ENCODE results near the gene LRMDA.
A peak's percentile ranks its signal among the peaks of the same experiment; 100 is the strongest.

LRMDA gene

DNA sequence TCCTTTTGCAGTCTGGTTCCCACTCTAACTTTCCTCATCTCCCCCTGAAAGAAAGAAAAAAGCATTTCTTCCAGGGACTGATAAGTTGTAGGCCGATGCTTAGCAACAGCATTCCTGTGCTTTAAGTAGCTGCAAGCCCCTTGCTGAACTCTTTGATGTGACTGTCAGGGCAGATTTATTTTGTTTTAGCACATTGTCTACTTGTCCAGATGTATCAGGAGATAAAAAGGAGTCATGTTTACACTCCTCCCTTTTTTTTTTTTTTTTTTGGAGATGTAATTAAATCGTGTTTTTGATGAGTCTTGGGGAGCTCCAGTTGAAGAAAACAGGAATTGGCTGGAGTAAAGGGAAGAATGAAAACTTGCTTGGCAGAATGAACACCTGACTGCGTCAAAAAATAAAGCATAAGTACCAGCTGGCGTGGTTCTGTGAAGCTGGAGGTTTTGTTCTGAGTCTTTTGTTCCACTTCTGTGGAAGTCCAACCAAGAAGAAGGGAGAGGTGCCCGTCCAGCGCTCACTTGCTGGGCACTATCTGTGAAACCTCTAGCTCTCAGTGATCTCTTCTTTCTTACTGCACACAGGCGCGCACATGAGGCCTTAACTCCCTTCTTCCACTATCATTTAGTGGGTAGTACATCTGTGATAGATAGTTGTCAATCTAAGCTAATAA is 871.7 kb downstream of the LRMDA start:
- no peak for DNase-seq

DNA sequence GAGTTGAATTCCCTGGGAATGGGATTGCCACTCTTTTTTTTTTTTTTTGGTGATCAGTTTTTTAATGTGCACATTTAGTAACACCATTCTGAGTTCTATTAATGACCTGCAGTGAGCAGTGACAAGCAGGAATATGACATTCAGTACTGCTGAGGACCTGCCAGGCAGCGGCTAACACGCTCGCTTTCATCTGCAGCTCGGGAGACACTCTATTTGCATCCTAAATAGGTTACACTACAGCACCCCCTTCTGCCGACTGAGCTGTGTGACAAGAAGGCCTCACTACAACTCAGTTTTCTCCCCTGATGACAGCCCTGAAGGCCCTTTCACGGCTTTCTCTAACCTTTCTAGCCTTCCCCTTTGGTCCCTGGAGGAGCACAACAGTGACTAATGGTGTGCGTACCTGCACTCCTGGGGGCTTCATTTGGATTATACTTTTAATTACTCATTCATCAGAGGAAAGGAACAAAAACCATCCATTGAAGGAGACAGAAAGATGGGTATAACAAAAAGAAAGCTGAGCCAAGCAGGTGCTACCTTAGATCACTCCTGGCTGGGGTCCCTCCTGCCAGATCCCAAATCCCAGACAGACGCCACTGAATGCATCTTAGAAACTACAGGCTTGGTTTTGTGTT is 872.4 kb downstream of the LRMDA start:
- DNase-seq, result peak; percentile 9

- no peak for DNase-seq
These were observed 874.6 kb downstream of the LRMDA start for GRCh38 chr10:76305930-76306615.

- no peak for DNase-seq
These were observed 875.4 kb downstream of the LRMDA start for GRCh38 chr10:76306856-76307255.

DNA sequence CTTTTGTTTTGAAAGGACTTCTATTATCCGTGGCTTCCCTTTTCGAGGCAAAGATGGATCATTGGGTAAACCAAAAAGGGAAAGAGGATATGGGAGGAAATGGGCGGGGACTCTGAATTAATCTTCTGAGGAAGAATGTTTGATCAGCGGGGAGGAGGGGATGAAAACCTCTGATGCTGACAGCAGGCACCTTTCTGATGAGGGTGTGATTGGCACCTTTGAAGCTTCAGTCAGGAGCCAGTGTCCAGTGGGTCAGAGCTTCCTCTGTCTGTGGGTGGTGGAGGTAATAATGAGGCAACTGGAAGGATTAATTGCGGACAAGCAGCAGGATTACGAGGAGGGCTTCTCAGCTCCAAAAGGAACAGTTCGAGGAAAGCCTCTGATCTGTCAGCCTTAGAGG is 877.6 kb downstream of the LRMDA start:
- no peak for DNase-seq

DNA sequence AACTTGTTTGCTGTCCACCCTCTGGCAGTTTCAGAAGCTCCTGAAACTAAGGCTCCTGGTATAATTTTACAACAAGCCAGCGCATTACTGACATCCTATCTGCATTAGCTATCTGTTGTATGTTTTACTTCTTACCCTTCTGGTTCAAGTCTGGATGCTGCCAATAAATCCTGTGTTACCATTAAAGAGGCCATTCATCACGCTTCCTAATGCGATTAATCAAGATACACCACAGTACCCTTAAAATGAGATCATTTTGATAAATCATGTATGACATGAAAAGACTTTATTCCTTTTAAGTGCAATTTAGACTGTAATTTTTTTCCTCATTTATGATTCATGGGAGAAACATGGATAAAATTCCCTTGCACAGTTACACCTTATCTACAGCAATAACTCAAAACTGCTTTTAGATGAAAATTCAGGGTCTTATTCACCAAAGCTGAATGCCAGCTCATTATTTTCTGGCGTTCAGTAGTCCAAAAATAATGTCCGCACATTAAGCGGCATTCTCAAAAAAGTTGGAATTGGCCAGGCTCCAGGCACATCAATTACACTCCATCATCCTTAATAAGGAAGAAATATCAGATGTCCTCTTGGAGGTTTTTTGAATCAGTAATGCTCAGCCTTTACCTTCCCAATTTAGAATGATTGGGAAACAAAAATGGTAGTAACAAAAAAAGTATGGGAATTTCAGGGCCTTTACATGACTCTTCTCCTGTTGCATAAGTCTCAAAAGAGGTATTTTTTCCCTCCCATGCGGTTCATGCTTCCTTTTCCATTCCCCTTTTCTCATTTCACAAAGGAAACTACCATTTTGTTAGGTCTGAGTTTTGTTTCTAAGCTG is 878.5 kb downstream of the LRMDA start:
- no peak for DNase-seq

GRCh38 chr10:76310588-76311080 is 879.2 kb downstream of the LRMDA start:
- no peak for DNase-seq

DNA sequence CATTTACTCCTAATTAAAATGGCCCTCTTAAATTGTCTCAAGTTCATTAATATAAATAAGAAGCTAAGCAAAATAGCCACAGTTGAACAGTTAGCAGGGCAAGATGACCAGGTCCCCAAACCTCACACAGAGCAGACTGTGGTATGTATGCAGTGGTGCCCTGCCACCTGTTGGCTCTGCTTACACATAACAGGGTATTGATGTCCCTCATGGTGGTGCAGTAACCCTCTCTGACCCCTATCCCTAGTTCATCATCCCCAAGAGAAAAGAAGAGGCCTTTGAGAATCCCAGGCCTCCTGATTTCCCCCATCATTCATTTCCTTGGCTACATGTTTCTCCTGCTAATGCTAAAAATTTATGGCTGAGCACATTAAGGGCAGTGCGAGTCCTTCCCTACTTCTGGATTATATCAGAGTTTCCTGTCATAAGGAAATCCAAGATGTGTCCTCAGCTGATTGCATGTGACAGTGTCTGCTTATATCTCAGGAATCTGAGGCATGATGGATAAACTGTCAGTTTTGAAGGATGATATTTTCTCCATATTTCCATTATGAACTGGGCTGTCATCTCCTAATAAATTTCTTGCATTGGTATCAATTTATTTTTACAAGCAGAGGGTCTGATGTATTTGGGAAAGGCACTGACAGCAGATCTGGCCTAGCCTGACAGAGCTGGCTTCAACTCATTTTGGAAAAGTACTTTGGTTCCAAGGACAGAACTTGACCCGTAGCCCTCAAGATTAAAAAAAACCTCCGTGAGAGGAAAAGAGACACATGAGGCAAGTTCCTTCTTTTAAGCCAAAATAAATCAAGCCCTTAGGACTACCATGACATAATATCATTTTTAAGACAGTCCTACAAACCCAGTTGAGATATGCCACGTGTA is 880.6 kb downstream of the LRMDA start:
- DNase-seq, result no peak

DNA sequence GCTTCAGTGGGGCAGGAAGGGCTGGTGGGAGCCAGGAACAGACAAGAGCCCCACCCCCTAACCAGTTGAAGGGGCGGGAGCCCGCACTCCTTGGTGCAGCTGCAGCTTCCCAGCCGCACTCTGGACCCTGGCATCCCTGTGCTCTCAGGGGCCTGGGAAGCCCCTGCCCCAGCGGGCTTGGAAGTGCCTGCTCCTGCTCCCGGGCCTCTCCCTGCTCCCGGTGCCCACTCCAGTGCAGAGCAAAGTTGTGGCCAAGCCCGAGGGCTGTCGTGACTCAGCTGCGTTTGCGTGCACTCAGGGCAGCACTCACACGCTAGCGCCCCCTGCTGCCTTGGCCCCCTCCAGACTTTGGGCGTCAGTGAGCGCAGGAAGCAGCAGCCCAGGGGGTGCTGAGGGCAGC is 883.8 kb downstream of the LRMDA start:
- DNase-seq, result no peak

DNA sequence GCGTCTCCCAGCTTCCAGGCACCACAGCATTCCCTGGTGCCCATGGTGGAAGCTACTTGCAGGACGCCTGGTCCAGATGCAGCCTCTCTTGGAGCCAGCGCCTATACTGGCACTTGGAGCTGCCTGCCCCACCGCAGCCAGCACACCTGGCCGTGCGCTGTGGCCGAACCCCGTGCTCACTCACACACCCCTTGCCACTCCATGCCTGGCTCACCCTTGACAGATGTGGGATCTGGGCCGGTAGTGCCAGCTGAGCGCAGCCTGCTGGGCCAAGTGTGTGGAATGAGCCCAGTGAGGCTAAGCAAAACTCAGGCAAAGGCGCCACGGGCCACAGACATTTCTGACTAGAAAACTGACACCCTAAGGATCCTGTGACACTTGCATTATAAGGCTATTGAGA is 884.8 kb downstream of the LRMDA start:
- no peak for DNase-seq

GRCh38 chr10:76317078-76317477 is 885.7 kb downstream of the LRMDA start:
- no peak for DNase-seq

- no peak for DNase-seq
These were observed 886.8 kb downstream of the LRMDA start for GRCh38 chr10:76318211-76318610.

- no peak for DNase-seq
These were observed 888.2 kb downstream of the LRMDA start for GRCh38 chr10:76319661-76320060.

DNA sequence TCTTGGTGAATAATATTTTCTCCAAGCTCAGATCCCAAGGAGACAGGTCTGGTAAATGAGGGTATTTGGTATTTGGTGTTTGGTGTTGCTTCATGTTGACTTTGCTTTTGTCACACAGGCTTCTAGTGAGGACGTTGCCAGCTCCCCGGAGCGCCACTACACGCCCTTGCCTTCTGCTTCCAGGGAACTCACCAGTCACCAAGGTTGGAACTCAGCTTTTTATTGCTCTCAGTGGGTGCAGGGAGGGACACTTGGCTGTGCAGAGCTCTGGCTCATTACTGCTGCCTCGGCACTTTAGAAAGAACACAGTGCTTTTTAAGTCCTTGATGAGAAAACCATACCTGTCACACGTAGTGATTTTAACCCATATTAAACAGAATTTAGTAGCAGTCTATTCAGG is 892.9 kb downstream of the LRMDA start:
- DNase-seq, result no peak

GRCh38 chr10:76327441-76327840 is 896.0 kb downstream of the LRMDA start:
- DNase-seq, result no peak

DNA sequence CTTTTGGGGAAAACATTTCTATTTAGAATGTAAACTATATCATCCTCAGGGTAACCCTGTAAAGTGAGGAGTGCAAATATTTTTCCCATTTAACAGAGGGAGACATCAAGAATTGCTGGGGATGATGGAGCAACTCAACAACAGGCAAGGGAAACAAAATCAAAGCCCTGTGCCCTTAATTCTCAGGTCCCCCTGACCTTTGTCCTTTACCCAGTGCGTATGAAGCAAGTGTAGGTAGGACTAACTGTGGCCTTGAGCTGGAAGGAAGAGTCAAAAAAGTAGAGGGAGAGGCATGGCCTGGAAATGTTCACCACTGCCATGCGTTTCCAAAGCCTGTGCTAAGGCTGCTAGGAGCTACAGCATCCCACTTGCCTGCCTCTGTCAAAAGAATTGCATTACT is 896.9 kb downstream of the LRMDA start:
- no peak for DNase-seq

DNA sequence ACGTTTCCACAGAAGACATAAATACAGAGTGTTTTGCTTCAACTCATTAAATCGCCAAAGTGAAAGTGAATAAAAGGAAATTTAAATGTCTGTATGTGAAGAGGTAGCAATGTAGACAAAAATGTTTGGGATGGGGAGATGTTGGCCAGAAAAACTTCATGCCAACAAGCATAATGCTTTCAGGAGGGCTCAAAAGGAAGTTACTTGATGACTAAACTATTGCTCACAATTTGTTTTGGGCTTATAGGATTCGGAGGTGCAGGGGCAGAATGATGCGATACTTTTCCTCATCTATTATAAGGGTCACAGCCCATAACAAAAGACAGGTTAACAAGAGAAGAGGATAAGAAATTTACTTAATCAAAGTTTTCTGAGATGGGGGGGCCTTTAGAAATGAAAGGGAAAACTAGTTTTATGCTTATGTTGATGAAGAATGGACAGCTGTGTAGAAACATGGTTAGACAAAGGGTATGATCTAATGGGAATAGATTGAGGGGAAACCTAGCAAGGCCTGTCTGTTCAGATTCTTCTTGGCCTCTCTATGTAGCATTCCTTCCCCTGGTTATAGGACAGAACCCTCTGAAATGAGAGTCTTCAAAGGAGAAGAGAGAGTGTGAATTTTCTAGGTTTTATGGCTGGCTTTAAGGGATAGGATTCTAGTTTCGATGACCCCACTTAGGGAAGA is 898.6 kb downstream of the LRMDA start:
- no peak for DNase-seq

DNA sequence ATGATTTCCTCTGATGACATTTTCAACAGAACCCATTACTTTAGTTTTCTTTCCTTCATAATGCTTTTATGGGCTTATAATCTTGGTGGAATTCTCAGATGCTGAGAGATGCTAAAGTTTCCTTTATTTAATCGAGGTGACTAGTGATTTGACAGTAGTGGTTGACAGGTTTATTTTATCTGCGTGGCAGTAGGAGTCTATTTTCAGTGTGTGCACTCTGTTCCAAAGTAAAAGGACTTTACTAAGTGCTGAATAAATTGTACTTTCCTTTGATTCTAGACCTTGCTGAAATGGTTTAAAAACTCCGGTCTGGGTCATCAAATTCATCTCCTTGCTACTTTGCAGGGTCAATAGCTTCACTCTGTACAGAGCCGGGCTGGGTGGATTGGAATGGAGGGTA is 900.3 kb downstream of the LRMDA start:
- DNase-seq, result no peak

- DNase-seq, result no peak
These were observed 901.9 kb downstream of the LRMDA start for GRCh38 chr10:76333326-76333725.

DNA sequence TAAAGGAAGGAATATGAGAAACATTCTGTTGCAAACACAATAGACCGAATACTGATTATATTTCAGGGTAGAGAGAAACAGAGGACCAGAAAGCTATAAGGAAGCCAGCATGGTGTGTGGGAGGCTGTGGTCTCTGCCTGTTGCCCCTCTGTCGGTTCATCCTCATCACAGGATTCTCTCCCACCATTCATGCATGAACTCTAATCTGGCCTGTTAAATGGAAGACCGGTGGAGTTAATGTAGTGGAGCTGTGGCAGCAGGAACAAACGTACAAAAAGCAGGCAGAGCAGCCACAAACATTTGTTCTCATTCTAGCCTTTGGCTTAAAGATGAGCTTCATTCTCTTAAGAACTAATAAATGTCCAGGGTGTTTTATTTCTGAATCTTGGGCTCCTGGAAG is 902.4 kb downstream of the LRMDA start:
- no peak for DNase-seq

DNA sequence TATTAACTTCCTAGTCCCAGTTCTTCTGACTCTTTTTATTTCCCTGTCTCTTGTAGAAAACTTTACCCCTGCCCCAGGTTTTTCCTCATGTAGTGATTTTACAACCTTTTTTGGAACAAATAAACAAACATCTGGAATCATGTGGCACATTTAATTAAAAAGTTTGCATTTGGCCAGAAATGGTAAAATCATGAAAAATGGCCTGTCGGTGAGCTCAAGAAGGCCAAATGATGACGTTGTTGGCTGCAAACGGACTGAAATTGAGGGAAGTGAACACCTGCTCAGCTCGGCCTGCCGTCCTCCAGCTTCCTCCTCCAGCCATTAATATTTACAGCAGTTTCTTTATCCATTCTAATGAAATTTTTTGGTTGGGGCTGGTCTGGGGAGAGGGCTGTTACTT is 902.8 kb downstream of the LRMDA start:
- no peak for DNase-seq
